Stimulated activated CD8-positive, alpha-beta memory T cell treated with anti-CD3 and anti-CD28 coated beads, Interleukin-7, amount 100 ng/mL, for 4 hours (primary cell): ENCODE measurements around the gene MAPKAPK2.

ENCODE experiments used
- DNase-seq, 2 donors: peaks; one replicate each; pipeline ENCODE4 v3.0.0-alpha.2; 2020; ENCODE audit warnings: low read depth in 2 of 2

The MAPKAPK2 gene

DNA sequence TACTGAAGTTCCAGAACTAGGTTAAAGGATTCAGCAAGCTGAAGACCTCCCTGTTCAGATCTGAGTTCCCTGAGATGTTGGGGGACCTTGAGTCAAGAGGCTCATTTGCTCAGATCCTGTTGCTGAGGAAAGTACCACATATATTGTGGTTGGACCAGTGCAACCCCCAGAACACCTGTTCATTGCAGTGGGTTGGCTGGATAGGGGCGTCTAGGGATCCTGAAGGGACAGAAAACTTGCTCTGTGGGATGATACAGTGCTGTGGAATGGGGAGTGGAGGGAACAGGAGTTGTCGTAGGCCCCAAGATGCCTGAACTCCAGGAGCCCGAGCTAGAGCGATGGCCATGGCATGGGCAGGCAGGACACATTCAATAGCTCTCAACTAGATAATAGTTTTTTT, 24.6 kb upstream of the MAPKAPK2 start:
- no peak for DNase-seq

DNA sequence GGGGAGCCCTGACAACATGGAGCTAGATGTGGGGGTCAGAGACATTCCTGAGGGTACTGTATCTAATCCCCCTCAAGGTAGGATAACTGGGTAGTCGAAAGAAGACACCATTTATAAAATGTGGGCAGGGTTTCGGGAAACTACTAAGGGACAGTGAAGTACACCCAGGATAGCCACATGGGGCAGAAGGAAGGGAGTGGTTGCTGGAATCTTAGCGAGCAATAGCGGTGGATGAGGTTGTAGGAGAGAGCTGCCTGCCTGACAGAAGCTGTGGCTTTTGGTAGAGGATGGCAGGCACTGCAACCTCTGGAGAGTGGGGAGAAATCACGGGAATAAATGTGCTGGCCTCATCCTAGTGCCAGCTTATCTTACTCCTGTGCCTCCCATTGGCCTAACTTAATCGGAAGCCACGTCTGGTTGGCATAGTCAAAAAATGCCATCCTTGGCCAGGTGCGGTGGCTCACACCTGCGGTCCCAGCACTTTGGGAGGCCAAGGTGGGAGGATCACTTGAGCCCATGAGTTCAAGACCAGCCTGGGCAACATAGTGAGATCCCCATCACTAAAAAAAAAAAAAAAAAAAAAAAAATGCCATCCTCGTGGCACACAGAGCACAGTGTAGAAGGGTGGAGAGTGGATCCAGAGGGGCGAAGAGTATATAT, 23.4 kb upstream of the MAPKAPK2 start:
- DNase-seq, result no peak

DNA sequence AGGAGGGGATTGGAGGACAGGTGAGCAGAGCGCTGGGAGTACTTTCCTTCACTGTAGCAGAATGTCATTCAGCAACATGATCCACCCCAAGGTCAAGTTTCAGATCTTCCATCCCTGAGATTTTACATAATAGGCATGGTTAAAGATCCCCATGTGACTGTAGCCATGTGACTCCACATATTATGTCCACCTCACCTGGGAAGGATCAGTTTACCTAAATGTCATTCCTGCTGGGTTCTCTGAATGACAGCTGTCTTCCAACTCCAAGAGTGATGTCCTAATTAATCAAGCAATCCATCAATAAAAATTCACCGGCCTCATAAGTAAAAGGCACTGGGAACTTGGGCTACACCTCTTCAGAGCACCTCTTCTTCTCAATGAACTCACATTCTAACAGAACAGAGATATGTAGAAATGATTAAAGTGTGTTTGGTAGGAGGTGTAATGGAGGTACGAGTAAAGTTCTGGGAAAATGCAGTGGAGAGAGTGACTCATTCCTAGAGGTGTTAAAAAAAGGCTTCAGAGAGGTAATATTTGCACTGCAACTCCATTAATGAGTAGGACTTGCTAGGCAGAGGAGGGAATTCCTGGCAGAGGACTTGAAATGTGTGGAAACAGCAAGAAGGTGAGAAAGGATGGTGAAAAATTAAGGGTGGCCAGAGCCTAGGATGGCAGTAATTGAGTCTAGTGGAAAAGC, 22.2 kb upstream of the MAPKAPK2 start:
- DNase-seq, result no peak

DNA sequence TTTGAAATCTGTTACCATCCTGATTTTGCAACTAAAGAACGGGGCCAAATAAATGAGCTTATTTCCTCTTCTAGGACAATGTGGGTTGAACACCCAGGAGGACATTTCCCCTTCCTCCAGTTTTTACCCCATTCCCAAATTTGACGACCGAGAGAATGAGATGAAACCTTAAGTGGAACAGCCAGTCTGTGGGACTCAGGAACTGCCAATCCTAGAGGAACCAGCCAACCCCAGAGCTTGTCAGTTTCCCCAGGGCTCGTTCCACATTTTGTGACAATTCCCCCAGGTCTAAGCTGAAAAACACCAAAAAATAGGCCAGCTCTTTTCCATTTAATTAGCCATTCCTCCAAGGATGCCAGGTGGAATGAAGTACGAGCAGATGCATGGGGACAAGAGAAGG, 21.3 kb upstream of the MAPKAPK2 start:
- DNase-seq, result no peak

DNA sequence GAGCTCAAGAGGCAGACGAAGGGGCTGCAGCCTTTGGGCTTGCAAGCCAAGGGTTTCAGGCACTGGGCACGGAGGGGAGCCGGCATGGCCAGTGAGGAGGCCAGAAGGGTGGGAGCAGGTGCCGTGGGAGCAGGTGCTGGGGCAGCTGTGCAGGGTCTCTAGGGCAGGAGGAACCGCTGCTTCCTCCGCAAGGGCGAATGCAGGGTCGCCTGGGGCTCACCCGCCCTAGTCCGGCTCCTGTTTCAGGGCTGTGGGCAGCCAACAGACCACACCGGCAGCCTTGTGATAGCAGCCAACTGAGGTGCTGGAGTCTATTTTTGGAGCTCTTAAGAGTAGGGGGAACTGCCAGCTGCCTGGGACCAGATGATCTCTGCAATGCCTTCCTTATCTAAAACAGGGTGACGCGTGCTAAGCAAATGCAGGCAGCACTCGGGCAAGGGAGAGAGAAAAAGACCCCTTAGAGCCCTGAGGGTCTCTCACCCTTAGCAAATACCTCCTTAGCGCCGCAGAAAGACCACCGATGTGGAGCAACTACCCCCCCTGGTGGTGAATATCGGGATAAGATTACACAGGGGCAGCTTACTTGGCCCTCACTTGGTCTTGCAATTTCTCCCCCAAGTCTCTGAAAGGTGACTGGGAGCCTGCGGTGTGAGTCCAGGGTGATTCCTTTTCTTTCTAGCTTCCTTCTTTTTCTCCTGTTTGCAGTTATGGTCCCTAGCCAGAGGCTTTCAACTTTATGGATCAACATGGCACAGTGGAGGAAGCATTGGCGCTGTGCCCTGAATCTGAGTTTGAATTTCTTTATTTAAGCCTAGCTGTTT, 20.7 kb upstream of the MAPKAPK2 start:
- peak; percentile 37 to 52 for DNase-seq

DNA sequence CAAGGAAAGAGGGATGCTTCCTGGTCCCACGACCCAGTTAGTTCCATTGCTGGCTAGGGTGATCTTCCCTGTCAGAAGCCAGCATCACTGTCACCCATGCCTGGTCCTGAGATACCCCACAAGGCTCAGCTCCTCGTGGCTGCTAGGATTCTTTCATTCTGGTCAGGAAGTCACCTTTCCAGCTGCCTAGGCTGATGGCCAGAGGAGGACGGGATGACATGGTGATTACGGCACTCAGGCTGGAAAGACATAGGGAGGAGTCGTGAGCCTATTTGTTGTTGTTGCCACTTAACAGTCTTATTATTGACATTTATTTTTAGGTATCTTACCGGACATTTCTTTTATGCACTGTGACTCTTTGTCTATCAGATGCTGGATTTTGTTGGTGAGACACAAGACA, 20.0 kb upstream of the MAPKAPK2 start:
- no peak for DNase-seq

DNA sequence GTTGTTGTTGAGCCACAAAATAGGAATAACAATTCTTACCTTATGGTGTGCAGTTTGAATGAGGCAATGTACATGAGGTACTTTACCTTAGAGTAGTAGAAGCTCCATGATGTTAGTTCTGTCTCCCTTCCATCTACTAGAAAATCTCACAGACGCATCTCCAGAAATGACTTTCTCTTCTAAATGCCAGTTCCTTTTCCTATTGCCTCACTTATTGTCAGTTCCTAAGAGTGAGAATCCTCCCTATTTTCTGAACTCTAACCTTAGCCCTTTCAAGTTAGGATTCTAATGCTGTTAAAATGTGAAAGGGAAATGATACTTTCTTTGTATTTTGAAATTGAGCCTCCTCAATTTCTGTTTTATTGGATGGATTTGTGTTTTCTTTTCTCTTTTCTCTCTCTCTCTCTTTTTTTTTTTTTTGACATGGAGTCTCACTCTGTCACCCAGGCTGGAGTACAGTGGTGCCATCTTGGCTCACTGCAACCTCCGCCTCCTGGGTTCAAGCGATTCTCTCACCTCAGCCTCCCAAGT, 18.6 kb upstream of the MAPKAPK2 start:
- DNase-seq, result no peak

DNA sequence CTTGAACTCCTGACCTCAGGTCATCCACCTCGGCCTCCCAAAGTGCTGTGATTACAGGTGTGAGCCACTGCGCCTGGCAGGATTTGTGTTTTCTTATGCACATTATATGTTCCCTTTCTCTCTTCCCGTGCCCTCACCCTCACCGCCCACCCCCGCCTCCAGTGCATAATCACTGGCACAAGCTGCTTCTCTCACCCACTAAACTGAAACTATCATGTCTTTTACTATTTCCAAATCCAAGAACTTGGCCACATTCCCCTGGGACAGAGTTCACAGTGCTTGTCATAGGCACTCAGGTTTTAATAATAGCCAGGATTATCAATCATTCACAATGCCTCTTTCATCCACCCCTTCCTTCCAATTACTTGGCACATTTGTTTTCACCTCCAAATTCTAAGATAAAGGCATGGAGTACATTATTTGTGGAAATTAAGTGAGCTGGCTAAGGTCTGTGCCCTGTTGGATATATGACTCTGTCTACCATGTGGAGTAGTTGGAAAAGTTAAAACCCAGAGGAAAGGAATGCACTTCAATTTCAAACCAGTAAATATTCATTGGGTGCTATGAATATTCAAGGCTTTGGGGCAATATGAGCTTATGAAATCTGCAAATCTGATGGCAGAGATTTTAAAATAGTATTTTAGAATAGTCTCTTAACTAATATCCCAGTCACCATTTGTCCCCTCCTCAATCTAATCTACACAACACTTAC, 17.6 kb upstream of the MAPKAPK2 start:
- no peak for DNase-seq

DNA sequence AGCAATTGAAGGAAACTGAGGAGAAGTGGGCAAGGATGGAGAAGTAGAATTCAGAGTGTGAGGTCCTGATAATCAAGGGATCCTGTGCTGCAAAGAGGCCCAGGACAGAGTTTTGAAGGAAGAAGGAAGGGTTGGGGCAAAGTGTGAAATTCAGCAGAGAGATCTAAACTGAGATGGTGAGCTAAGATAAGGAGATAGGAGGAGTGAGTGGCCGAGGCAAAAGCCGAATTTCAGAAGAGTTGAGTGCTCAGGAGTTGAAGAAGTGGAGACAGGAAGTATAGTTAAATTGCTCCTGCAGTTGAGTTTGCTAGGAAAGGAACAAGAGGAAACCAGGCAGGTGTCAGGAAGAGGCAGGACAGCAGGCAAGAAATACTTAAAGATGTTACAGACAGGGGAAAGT, 16.4 kb upstream of the MAPKAPK2 start:
- DNase-seq, result no peak

DNA sequence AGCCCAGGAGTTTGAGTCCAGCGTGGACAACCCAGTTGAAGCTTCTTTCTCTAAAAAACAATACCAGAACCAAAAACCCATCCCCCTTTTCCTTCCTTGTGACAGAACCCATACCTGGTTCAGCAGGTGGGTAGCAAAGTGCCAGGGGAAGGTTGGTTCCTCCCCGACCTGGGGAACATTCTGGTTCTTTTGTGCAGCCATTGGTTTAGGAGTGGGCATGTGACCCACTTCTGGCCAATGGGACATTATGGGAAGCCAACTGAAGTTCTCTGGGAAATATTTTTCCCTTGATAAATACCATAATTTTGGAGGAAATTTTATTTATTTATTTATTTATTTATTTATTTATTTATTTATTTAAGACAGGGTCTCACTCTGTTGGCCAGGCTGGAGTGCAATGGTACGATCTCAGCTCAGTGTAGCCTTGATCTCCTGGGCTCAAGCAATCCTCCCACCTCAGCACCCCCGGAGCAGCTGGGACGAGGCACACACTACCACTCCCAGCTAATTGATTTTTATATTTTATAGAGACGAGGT, 15.8 kb upstream of the MAPKAPK2 start:
- DNase-seq, result no peak

DNA sequence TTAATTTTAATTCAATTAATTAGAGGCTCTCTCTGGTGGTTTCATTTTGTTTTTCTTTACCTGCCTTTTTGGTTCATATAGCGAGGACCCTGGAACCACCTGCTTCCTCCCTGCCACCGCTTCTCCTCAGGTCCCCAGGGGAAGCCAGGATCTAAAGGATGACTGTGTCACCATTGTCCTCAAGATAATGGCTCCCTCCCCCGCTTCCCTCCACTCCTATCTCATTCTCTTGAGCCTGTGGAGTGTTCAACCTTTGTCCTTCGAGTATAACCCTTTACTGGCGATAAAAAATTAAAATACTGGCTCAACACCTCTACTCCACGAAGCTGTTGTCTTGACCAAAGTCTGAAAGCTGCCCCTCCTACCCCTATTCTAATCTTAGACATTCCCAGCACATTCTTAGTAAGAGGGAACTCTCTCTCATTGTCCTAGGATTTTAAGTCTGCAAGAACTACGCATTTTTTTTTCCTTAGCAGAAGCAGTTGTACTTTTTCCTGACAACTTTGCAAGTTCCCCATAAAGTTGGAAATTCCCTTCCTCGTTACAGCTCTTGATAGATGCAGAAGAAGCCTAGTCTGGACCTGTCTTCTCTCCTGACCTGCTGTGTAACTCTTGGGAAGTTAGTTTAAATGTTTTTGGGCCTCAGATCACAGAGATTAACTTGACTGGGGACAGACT, 12.6 kb upstream of the MAPKAPK2 start:
- DNase-seq, result no peak

DNA sequence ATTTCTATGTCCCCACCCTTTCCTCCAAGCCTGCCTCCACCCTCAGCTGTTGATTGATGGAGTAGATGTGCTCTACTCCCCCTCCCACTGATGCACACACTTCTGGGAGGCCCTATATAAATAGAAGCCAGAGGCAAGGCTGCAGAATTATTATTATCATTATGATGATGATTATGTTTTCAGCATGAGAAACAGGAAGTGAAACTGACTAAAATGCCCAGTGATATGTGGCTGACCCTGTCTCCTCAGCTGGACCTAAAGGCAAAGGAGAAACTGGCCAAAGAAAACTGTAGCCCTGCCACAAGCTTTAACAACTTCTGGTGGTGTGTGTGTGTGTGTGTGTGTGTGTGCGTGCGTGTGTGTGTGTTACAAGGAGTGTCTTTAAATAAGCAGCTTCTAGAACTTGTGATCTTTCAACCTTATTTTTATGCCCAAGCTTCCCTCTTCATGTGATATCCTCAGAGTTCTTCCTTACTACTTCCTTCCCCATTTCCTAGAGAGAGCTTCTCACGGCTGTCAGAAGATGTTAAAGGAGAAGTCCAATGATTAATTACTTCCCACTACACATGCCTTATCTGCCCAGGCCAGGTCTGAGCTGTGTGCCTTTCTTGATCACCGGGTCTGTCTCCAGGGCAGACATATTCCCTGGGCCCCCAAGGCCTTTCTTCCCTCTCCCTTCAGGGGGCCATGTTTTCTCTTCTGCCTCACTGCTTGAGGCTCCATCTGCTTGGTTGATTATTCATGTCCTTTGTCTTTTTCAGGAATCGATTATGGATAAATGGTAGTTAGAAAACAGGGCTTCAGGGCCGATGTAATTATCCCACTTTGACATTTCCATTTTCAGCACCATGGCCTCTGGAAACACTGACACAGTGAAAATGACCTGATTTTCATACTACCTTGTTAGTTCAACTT, 11.6 kb upstream of the MAPKAPK2 start:
- DNase-seq, result no peak

DNA sequence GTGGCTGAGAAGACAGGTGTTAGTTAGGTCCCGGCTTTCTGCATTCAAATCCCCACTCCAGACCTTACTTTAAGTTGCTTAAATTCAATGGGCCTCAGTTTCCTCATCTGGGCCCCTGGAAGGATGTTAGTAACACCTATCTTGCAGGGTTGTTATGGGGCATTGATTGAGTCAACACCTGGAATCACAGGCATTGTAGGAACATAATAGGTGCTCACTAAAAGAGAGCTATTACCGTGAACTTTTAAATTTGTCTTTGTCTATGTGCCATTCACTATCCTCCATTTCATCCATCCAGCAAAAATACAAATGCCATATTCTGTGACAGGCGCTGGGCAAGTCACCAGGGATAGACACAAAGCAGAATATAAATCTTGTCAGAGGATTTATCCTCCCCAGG, 10.5 kb upstream of the MAPKAPK2 start:
- DNase-seq, result no peak

DNA sequence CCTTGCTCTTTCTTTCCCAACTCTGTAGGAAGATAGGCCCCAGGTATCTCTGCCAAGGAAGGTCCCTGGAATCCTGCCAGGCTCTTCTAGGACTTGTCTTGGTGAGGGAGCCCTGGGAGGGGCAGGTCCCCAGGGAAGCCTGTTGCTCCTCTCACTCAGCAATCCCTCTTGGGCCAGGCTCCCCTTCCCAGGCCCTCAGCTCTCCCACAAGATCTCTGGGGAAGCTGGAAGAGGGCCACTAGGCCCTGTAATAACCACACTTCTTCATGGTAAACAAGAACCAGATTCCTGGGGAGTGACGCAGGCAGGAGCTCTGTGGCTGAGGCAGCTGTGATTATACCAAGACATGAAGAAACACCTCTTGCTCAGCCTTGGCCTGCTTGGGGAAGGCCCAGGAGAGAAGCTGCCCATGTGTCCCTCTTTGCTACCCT, 9.9 kb upstream of the MAPKAPK2 start:
- no peak for DNase-seq

DNA sequence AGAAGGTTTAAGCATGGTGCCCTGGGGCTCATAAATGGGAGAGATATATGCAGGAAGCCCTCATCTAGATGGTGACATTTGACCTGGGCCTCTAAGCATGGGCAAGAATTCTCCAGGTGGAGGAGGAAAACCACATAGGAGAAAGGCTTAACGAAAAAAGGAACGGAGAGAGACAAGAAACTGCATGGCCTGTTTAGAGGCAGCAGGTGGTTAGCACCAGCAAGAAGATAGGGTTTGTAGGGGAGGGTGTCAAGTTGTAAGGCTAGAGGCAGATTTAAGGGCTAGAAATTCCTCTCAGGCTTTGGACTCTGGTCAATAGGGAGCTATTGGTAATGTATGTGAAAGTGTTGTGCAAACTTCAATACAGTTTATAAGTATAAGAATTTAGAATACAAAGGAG, 8.2 kb upstream of the MAPKAPK2 start:
- DNase-seq, result no peak

DNA sequence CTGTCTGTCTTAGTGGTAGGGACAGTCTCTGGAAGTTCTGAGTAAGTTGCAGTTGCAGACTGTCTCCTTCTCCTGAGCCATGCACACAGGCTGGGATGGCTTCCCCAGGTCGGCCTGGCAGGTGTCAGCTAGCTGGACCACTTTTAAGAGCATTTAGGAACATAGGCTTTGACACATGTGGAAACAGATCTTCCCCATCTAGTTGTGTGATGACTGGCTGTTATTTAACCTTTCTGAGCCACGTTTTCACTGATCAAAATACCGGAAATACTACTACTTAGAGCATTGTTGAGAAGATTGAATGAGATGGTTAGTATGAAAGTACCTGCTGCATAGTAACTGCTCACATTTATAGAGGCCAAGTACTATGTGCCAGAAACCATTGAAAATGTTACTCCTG, 6.2 kb upstream of the MAPKAPK2 start:
- DNase-seq, result no peak

DNA sequence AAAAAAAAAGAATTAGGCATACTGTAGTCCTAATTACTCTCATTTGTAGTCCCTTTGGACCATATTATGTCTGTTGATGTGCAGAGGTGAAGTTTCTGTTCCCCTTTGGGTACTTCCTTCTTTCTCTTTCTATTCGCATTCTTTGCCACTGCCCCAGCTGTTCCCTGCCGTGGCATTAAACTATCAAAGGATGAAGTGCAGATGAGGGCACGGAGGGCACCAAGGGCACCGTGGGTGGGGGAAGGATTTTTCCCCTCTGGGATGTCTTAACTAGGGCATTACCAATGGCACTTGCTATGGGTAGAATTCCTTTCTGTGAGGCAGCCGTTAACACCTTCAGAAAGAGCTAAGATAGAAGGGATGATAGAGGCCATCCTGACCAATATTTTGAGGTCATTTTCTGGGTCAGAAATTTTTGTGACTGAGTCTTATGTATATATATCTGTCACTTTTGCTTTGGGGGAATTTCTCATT, 4.9 kb upstream of the MAPKAPK2 start:
- no peak for DNase-seq

DNA sequence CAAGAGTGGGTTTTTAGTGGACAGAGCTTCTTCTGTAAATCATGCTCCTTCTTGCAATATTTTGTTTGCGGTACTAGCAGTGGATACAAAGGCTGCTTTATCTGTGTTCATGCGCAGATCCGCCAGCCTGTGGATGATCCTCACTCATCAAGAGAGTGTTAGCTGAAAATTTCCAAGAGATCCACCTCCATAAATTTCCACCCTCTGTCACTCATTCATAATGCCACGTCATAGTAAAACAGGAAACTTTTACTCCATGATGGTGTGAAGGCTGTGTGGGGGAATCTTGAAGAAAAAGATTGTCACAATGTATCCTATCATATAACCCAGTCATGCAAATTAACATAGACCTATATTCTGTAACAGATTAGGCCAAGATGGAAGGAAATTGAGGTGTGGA, 4.4 kb upstream of the MAPKAPK2 start:
- no peak for DNase-seq

DNA sequence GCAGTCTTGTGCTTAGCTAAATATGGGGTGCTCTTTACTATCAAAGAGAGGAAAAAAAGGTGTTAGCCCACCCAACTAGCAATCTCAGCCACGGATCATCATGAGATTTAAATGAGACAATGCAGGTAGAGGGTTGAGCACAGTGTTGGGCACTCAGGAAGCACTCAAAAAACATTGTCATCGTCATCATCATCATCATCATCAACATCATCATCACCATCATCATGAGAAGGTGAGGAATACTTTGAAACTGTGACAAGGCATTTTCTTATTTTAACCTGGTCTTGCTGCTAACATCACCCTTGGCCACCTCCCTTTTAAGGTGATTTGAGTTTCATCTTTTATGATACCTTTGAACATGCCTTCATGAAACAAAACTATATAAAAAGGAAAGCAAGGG, 3.3 kb upstream of the MAPKAPK2 start:
- no peak for DNase-seq

DNA sequence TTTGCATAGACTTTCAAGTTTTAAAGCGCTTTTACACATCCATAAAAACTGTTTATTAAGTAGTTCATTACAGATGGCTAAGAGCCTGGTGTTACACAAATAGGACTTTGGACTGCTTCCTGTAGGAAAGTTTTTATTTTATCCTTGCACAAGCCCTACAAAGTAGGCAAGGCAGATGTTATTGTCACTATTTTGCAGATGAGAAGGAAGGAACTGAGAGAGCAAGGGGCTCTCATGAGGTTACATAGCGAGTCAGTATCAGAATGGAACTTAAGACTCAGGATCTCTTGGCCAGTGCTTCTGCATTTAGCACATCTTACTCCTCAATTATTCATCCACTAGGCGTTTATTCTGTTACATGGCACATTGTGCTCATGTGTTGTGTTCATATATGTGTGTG, 2.6 kb upstream of the MAPKAPK2 start:
- DNase-seq, result no peak
